Measurements from ENCODE around the gene RAPGEF5. TPM values are rescaled to one million over a fixed set of nuclear protein-coding genes. Genes with fewer than 3 reads are reported as not detected.

Gene RAPGEF5
- total RNA-seq, 4 donors from 2014 or later, result 7.4 to 16.2 (median 12.1) TPM

DNA sequence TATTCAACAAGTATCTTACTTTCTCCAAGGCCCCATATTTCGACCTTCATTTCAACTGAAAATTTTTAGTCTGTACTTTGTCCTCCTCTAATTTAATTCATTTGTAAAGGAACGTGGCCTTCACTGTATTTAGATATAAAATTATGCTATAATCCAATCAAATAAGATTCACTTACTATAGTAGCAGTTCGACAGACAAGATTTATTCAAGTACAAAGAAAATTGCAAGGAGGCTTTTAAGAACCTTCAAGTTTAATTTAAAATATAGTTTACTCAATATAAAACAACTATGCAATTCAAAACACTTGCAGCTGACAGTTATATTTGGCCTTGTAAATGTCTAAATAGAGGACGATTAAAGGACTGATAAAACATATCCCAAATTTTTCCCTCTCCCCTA, 85.6 kb downstream of the RAPGEF5 start:
- Histone ChIP-seq H3K9me3 (no peaks in the 10 kb centered on the region), H3K4me1 (no peaks in the 10 kb centered on the region), H3K4me3 (no peak overlapping the region), H3K27me3 (no peaks in the 10 kb centered on the region), H3K27ac (no peak overlapping the region), H3K36me3 (no peaks in the 10 kb centered on the region)
- DNase-seq (no peak), ATAC-seq (no peak)
- intact Hi-C loops (cut with DNase I; ENCODE audit: low total_unique reads) (no loop called here), in situ Hi-C loops (cut with MboI; ENCODE audit: low sequenced_read_pairs in 4 of 4) (no loop called here)
- TF ChIP-seq, protein P1, sequence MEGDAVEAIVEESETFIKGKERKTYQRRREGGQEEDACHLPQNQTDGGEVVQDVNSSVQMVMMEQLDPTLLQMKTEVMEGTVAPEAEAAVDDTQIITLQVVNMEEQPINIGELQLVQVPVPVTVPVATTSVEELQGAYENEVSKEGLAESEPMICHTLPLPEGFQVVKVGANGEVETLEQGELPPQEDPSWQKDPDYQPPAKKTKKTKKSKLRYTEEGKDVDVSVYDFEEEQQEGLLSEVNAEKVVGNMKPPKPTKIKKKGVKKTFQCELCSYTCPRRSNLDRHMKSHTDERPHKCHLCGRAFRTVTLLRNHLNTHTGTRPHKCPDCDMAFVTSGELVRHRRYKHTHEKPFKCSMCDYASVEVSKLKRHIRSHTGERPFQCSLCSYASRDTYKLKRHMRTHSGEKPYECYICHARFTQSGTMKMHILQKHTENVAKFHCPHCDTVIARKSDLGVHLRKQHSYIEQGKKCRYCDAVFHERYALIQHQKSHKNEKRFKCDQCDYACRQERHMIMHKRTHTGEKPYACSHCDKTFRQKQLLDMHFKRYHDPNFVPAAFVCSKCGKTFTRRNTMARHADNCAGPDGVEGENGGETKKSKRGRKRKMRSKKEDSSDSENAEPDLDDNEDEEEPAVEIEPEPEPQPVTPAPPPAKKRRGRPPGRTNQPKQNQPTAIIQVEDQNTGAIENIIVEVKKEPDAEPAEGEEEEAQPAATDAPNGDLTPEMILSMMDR (IDR thresholded peaks at IDR 0.05 in 4 of 5, conservative IDR thresholded peaks at IDR 0.05 in 1 of 5), result no peak

DNA sequence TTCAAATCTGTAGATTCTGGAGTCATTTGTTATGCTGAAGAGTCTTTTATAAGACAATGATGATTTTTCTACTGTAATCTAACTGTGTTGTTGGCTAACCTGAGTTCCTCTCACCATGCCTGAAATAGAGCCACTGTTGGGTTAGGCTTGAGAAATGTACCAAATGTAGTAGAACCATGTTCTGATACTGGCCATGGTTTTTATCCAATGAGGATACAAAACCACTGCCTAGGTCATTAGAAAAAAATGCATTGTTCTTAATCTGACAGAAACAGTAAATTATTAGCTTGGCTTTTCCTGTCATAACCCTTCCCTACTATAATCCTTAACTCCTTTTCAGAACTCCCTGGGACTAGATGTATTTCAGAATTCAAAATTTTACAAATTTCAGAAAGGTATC, 86.6 kb downstream of the RAPGEF5 start:
- no peak for DNase-seq
- TF ChIP-seq POLR2A (IDR thresholded peaks at IDR 0.05), result no peak
- TF ChIP-seq, protein P1 (IDR thresholded peaks at IDR 0.05 in 4 of 5, conservative IDR thresholded peaks at IDR 0.05 in 1 of 5), result no peak
- intact Hi-C loops (cut with DNase I; ENCODE audit: low total_unique reads), result no loop called here
- Histone ChIP-seq H3K36me3 (no peaks in the 10 kb centered on the region), H3K27me3 (no peaks in the 10 kb centered on the region), H3K27ac (no peak overlapping the region), H3K9me3 (no peaks in the 10 kb centered on the region), H3K4me1 (no peaks in the 10 kb centered on the region), H3K4me3 (no peak overlapping the region)
- no peak for ATAC-seq
- in situ Hi-C loops (cut with MboI; ENCODE audit: low sequenced_read_pairs in 4 of 4), result no loop called here

DNA sequence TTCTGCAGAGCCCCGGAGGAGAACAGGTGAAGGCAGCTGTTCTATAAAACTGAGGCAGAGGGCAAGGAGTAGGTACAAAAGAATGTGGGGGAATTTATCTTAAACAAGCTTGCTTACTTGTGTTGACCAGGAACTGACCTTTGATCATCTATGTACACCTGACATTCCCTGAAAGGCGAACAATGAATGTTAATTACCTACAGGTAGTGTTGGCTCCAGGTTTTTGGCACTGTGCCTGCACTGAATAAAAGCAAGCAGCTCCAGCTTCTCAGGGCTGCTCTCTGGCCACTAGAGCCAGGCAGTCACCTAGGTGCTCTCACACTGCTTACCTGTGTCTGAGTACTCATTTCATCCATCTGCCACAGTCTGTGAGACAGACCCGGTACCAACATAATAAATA, 87.0 kb downstream of the RAPGEF5 start:
- Histone ChIP-seq H3K4me3 (no peak overlapping the region), H3K36me3 (no peaks in the 10 kb centered on the region), H3K27ac (no peak overlapping the region), H3K4me1 (no peaks in the 10 kb centered on the region), H3K9me3 (no peaks in the 10 kb centered on the region), H3K27me3 (no peaks in the 10 kb centered on the region)
- no peak for TF ChIP-seq POLR2A (IDR thresholded peaks at IDR 0.05)
- TF ChIP-seq, protein P1 (IDR thresholded peaks at IDR 0.05 in 4 of 5, conservative IDR thresholded peaks at IDR 0.05 in 1 of 5), result no peak
- intact Hi-C loops (cut with DNase I; ENCODE audit: low total_unique reads), result no loop called here
- no peak for DNase-seq
- ATAC-seq, result no peak
- in situ Hi-C loops (cut with MboI; ENCODE audit: low sequenced_read_pairs in 4 of 4), result no loop called here

DNA sequence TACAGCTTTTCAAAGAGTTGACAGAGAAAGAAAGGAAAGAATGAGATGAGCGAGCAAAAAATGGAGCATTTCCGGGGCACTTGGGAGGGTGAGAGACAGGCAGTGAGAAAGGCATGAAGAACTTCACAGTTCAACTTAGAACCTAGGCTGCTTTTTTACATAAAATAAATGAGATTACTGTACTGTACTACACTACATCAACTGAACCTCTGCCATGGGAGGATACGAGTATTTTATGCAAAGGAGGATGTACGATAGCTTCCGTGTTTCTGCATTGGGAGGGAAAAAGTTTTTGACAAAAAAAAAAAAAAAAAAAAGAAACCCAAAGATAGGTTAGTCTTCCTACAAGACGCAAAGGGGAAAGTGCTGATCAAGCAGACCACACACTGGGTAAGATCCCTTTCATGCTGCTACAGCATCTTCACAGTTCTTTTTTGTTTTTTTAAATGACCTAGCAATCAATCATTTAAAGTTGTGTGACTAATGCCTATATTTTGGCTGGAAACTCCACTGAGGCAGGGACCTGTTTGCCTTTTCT, 88.0 kb downstream of the RAPGEF5 start:
- Histone ChIP-seq H3K27me3 (no peaks in the 10 kb centered on the region), H3K36me3 (no peaks in the 10 kb centered on the region), H3K4me1 (no peaks in the 10 kb centered on the region), H3K9me3 (no peaks in the 10 kb centered on the region), H3K4me3 (no peak overlapping the region), H3K27ac (no peak overlapping the region)
- TF ChIP-seq, protein P1 (IDR thresholded peaks at IDR 0.05 in 4 of 5, conservative IDR thresholded peaks at IDR 0.05 in 1 of 5), result no peak
- intact Hi-C loops (cut with DNase I; ENCODE audit: low total_unique reads) (no loop called here), in situ Hi-C loops (cut with MboI; ENCODE audit: low sequenced_read_pairs in 4 of 4) (no loop called here)
- DNase-seq, result no peak
- ATAC-seq, result no peak

DNA sequence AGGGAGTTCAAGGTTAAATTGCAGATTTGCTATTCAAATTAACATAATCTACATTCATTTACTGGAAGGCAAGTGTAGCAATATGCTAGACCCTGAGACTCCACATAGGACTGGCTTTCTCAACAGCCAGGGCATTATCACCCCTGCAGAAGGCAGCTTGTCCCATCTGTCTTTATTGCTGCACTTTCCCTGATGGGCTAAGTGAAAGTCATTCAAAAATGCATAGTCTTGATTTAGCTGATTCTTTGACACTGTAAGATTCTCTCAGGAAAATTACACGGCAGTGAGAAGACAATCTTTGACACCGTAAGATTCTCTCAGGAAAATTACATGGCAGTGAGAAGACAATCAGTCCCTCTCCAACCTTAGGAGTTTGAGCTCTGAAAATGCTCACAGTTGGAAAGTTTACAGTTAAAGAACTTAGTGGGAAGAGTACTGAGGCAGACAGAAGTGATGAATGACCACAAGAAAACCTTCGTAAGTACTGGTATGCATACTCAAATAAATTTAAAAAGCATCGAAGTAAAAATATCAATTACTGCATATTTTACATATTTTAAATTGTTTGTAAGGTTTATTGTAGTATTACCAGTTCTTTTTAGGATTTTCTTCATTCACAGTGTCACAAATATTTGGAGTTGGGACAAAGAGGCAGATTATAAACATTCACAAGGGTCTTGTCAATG, 88.9 kb downstream of the RAPGEF5 start:
- H3K4me1 ChIP-seq, result no peaks in the 10 kb centered on the region
- H3K4me3 ChIP-seq, result no peak overlapping the region
- in situ Hi-C loops (cut with MboI; ENCODE audit: low sequenced_read_pairs in 4 of 4), result no loop called here
- ATAC-seq, result no peak
- H3K27me3 ChIP-seq, result no peaks in the 10 kb centered on the region
- no peak for TF ChIP-seq POLR2A (IDR thresholded peaks at IDR 0.05)
- TF ChIP-seq, protein P1 (IDR thresholded peaks at IDR 0.05 in 4 of 5, conservative IDR thresholded peaks at IDR 0.05 in 1 of 5), result no peak
- H3K36me3 ChIP-seq, result no peaks in the 10 kb centered on the region
- intact Hi-C loops (cut with DNase I; ENCODE audit: low total_unique reads), result no loop called here
- no peak overlapping the region for H3K27ac ChIP-seq
- no peaks in the 10 kb centered on the region for H3K9me3 ChIP-seq
- DNase-seq, result no peak

Data from gastrocnemius medialis (tissue), 4 donors.